Thyroid gland (tissue), 4 donors: ENCODE results near the gene CD79B. TPM values are rescaled to one million over a fixed set of nuclear protein-coding genes. Genes with fewer than 3 reads are reported as not detected.
"Not testable (repeated sequence)": the region's sequence is repeated elsewhere in the genome, so short reads cannot be mapped to it uniquely, and the experiment has no call there.

Experiments
- DNase-seq, 2 donors: peaks; one replicate each; pipeline ENCODE4 v3.0.0-alpha.2; 2019
- H3K27ac ChIP-seq, 3 donors: fragments of 200-600 bp; sonication (generic); 1 replicate in 2 of 3; 2 replicates in 1 of 3; pipeline ENCODE4 v1.5.1; 2016 to 2019; ENCODE audit warnings: mild to moderate bottlenecking in 1 of 3, moderate library complexity in 1 of 3
- H3K27me3 ChIP-seq: fragments of 200-600 bp; sonication (generic); one replicate; pipeline ENCODE4 v1.5.1; 2019
- H3K36me3 ChIP-seq, 2 donors: fragments of 200-600 bp; sonication (generic); one replicate each; pipeline ENCODE4 v1.5.1; 2016 to 2019
- H3K4me1 ChIP-seq, 2 donors: fragments of 200-600 bp; sonication (generic); one replicate each; pipeline ENCODE4 v1.5.1; 2017 to 2019
- H3K4me3 ChIP-seq, 3 donors: fragments of 200-600 bp; sonication (generic); replicated peaks in 1 of 3; 1 replicate in 2 of 3; 2 replicates in 1 of 3; pipeline ENCODE4 v1.5.1; 2016; ENCODE audit warnings: mild to moderate bottlenecking in 1 of 3
- H3K9me3 ChIP-seq: fragments of 200-600 bp; sonication (generic); one replicate; pipeline ENCODE4 v1.5.1; 2017
- POLR2A ChIP-seq, 2 donors: fragments of 450-650 bp; IDR thresholded peaks; one replicate each; pipeline ENCODE4 v1.6.1; 2017; ENCODE audit warnings: antibody characterized with exemption in 2 of 2, mild to moderate bottlenecking in 2 of 2, moderate library complexity in 1 of 2
- WGBS, 2 donors: methylation state at CpG; one replicate each; pipeline ENCODE4 v1.1.5; 2017; 5-methylcytosine and 5-hydroxymethylcytosine counted together
- intact Hi-C: fragments of 100-400 bp; cut with DNase I; formaldehyde crosslinking; loops from one replicate; pipeline ENCODE4 v1.15.1; 2023
- small RNA-seq: library from RNA; depleted of rRNA; stranded (forward); fragments of <200 nt; gene quantifications from one replicate; pipeline ENCODE3, GENCODE V24; 2016
- total RNA-seq, 4 donors: library from RNA; depleted of rRNA; stranded (reverse); fragments of >200 nt; gene quantifications; one replicate each; pipeline ENCODE4 v1.2.3, GENCODE V29; 2016
- TF ChIP-seq, protein P1 (sequence below), 6 experiments: fragments of 200-600 bp in 3 of 6; fragments of 450-650 bp in 3 of 6; sonication (generic) in 3 of 6; IDR thresholded peaks; one replicate each; pipeline ENCODE4 v1.5.1; 2016 to 2019; ENCODE audit warnings: antibody characterized with exemption in 6 of 6, mild to moderate bottlenecking in 2 of 6, inconsistent platforms in 1 of 6, moderate library complexity in 1 of 6

The CD79B gene
- total RNA-seq, 4 donors from 2014 or later, result 1.3 to 1.8 TPM; not detected in 2

DNA sequence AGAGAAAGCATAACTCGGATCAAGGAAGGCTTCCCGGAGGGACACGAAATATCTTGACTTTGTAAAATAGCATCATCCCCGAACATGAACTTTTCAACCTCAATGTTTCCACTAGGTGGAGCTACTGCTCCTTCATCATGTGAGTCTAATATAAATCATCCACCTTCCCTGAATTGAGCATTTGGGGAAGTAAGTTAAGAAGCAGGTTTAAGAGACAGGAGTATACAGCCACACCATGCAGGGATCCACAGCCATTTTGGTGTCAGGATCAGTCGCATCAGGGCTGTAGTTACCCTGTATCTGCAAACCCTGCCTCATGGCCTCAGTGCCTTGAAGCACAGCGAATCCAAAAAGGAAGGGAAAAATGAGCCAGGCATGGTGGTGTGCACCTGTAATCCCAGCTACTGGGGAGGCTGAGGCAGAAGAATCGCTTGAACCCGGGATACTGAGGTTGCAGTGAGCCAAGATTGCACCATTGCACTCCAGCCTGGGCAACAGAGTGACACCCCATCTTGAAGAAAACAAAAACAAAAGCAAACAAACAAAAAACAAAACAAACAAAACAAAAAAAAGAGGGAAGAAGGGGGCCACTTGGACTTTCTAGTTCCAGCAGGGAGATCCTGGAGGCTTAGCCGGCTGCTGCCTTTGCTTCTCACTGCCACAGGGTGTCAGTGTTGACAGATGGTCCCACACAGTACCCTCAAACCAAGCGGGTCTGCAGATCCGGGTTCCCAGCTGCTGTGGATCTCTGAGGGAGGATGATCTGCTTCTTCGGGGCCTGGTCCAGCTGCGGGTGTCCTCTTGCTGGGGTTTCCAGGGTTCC, 42.9 kb downstream of the CD79B start:
- H3K36me3 ChIP-seq, H3K4me1 ChIP-seq, intact Hi-C loops, H3K27ac ChIP-seq, H3K9me3 ChIP-seq, H3K27me3 ChIP-seq, DNase-seq, H3K4me3 ChIP-seq: not testable (repeated sequence)
- WGBS, 2 donors, result 27 to 34% methylated on average over 13 of the region's 13 CpGs
- TF ChIP-seq, protein P1, sequence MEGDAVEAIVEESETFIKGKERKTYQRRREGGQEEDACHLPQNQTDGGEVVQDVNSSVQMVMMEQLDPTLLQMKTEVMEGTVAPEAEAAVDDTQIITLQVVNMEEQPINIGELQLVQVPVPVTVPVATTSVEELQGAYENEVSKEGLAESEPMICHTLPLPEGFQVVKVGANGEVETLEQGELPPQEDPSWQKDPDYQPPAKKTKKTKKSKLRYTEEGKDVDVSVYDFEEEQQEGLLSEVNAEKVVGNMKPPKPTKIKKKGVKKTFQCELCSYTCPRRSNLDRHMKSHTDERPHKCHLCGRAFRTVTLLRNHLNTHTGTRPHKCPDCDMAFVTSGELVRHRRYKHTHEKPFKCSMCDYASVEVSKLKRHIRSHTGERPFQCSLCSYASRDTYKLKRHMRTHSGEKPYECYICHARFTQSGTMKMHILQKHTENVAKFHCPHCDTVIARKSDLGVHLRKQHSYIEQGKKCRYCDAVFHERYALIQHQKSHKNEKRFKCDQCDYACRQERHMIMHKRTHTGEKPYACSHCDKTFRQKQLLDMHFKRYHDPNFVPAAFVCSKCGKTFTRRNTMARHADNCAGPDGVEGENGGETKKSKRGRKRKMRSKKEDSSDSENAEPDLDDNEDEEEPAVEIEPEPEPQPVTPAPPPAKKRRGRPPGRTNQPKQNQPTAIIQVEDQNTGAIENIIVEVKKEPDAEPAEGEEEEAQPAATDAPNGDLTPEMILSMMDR (IDR thresholded peaks at IDR 0.05), result peak in 4 of 6 experiments; percentile 18 to 39 (median 28)

DNA sequence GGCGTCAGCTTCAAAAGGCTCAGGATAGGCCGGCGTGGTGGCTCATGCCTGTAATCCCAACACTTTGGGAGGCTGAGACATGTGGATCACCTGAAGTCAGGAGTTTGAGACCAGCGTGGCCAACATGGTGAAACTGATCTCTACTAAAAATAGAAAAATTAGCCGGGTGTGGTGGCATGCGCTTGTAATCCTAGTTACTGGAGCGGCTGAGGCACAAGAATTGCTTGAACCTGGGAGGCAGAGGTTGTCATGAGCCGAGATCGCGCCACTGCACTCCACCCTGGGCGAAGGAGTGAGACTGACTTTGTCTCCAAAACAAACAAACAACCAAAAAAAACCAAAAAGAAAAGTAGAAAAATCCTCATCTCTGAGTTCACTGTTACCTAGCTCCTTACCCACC, 47.0 kb downstream of the CD79B start:
- intact Hi-C loops, H3K4me3 ChIP-seq, DNase-seq, H3K9me3 ChIP-seq, H3K27me3 ChIP-seq, H3K36me3 ChIP-seq, H3K27ac ChIP-seq, H3K4me1 ChIP-seq: not testable (repeated sequence)
- 90 to 93% methylated on average over 8 of the region's 11 CpGs for WGBS, 2 donors

DNA sequence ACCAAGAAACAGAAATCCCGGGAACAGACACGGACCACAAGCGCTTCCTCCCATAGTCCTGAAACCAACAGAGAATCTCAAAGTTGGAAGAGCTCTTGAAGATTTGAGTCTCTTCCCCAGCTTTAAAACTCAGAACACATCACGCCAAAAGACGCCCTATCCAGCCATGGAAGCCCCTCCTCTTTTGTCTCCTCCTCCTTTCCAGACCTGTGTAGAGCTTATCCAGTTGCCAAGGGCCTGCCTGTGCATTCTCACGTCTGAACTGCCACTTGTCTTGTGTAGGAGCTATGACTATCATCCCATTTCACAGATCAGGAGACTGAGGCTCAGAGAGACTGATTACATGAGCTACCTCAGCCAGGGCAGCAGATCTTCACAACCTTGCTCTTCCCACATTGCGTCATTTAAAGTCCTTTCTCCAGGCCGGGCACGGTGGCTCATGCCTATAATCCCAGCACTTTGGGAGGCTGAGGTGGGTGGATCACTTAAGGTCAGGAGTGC, 49.5 kb downstream of the CD79B start:
- H3K4me1 ChIP-seq, H3K4me3 ChIP-seq, H3K9me3 ChIP-seq, H3K27ac ChIP-seq, H3K27me3 ChIP-seq, DNase-seq, intact Hi-C loops, H3K36me3 ChIP-seq: not testable (repeated sequence)
- 75 to 86% methylated on average over 9 of the region's 9 CpGs for WGBS, 2 donors

DNA sequence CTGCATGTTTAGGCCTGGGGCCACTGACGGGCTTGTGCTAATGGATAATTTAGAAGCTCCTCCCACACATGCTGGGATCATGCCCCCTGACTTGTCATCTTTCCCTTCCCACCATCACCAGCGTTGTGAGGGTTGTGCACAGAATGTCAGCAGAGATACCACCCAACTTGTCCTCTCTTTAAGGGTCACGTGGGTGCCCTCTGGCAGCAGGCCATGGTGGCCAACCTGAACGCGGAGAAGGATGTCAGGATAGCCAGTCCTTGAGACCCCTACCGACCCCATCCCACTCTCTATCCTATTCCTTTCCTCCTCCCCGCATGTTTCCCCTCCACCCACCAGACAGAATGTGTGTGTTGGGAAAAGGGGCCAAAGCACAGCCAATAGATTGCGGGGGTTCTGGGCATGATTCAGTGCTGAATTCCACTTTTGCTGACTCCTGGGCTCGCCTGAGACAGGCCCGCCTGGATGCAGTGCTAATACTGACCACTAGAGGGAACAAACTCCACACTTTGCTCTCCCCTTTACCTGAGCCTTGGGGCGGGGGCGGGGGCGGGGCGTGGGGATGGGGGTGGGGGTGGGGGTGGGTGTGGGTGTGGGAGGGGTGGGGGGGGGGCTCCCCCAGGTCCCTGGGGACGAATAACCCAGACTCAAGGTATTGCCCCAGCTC, 50.1 kb downstream of the CD79B start, which contains the start of gene GH2:
Gene GH2 (minus strand): TSS at position 10 of the 667 bp plus-strand sequence. CDS start 143 bp downstream, outside the sequence.
- WGBS, 2 donors, result 44 to 59% methylated on average over 10 of the region's 15 CpGs
- Histone ChIP-seq H3K27ac (no peak within 1 kb of the TSS), H3K36me3 (no peaks in the 10 kb centered on the region), H3K4me3 (no peak within 1 kb of the TSS), H3K9me3 (no peaks in the 10 kb centered on the region), H3K27me3 (no peaks in the 10 kb centered on the region), H3K4me1 (no peaks in the 10 kb centered on the region)
- no peak for TF ChIP-seq POLR2A (IDR thresholded peaks at IDR 0.05)
- TF ChIP-seq, protein P1 (IDR thresholded peaks at IDR 0.05), result peak; percentile 31 to 65 (median 38)
- intact Hi-C loops, result no loop called here
- peak; percentile 45 to 53 for DNase-seq

DNA sequence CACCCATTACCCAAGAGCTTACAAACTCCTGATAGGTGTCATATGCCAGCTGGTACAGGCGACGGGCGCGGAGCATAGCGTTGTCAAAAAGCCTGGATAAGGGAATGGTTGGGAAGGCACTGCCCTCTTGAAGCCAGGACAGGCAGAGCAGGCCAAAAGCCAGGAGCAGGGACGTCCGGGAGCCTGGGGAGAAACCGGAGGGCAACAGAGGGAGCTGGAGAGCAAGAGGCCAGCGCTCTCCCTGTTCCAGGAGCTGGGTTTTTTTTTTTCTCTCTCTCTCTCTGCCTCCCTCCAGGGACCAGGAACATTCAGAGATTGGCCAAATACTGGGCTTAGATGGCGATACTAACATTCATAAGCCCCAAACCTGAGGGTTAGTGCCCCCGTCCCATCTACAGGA, 50.8 kb downstream of the CD79B start:
- H3K9me3 ChIP-seq, H3K27me3 ChIP-seq, H3K36me3 ChIP-seq, DNase-seq, H3K27ac ChIP-seq, H3K4me1 ChIP-seq, intact Hi-C loops, H3K4me3 ChIP-seq: not testable (repeated sequence)
- 62 to 66% methylated on average over 11 of the region's 11 CpGs for WGBS, 2 donors

DNA sequence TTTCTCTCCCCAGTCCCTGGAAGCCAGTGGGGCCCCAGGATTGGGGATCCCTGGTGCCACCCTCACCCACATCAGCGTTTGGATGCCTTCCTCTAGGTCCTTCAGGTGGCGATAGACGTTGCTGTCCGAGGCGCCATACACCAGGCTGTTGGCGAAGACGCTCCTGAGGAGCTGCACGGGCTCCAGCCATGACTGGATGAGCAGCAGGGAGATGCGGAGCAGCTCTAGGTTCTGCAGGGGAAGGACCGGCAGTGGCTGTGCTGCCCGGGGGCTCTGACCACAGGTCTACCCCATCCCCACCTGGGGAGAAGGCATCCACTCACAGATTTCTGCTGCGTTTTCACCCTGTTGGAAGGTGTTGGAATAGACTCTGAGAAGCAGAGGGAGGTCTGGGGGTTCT, 51.4 kb downstream of the CD79B start:
- TF ChIP-seq, protein P1 (IDR thresholded peaks at IDR 0.05), result no peak
- TF ChIP-seq POLR2A (IDR thresholded peaks at IDR 0.05), result no peak
- no peak for DNase-seq
- Histone ChIP-seq H3K4me3 (no peak overlapping the region), H3K9me3 (no peaks in the 10 kb centered on the region), H3K4me1 (no peaks in the 10 kb centered on the region), H3K27ac (no peak overlapping the region), H3K36me3 (no peaks in the 10 kb centered on the region), H3K27me3 (no peaks in the 10 kb centered on the region)
- WGBS, 2 donors, result 79 to 86% methylated on average over 9 to 12 of the region's 12 CpGs
- intact Hi-C loops, result no loop called here

Small RNA genes lying within 50 kb of the gene (small RNA-seq; reads per million reads assigned to genes)
- gene AC040958.1, result not detected
- not detected for gene AC127029.1
- not detected for gene GH1

Other genes starting within 250 kb of the CD79B start
- 10 to 100 TPM in 1 of 4 donors, 1 to 10 TPM in 3; 3.9 to 10.7 (median 7.2) TPM for gene LIMD2, start 232.2 kb downstream of the CD79B start, total RNA-seq
- gene STRADA, start 190.5 kb downstream of the CD79B start, total RNA-seq, result 10 to 100 TPM; 28.6 to 44.6 (median 32.2) TPM
- 100 to 1,000 TPM in 1 of 4 donors, 10 to 100 TPM in 3; 69.4 to 120 (median 85.1) TPM for gene CCDC47, start 158.7 kb downstream of the CD79B start, total RNA-seq
- gene DDX42, start 158.2 kb downstream of the CD79B start, total RNA-seq, result 100 to 1,000 TPM in 1 of 4 donors, 10 to 100 TPM in 3; 76.3 to 138 (median 89.1) TPM
- gene PSMC5, start 104.9 kb downstream of the CD79B start, total RNA-seq, result 10 to 100 TPM; 79.1 to 98.3 (median 86.4) TPM
- gene FTSJ3, start 104.7 kb downstream of the CD79B start, total RNA-seq, result 10 to 100 TPM; 37.8 to 64.7 (median 47.2) TPM
- 100 to 1,000 TPM in 1 of 4 donors, 10 to 100 TPM in 3; 75.0 to 101 (median 90.4) TPM for gene SMARCD2, start 89.6 kb downstream of the CD79B start, total RNA-seq
- gene CSH2, start 58.7 kb downstream of the CD79B start, total RNA-seq, result not detected
- not detected for gene GH2, start 50.4 kb downstream of the CD79B start, total RNA-seq
- gene CSH1, start 35.8 kb downstream of the CD79B start, total RNA-seq, result not detected
- not detected for gene CSHL1, start 21.1 kb downstream of the CD79B start, total RNA-seq
- not detected for gene GH1, start 13.5 kb downstream of the CD79B start, total RNA-seq
- 1 to 10 TPM; 2.4 to 7.1 (median 4.0) TPM for gene SCN4A, start 40.6 kb upstream of the CD79B start, total RNA-seq
- 1 to 10 TPM; 1.7 to 5.6 (median 4.2) TPM for gene PRR29, start 66.0 kb upstream of the CD79B start, total RNA-seq
- gene ICAM2, start 88.3 kb upstream of the CD79B start, total RNA-seq, result 10 to 100 TPM; 20.3 to 41.8 (median 30.6) TPM
- gene ERN1, start 197.8 kb upstream of the CD79B start, total RNA-seq, result 10 to 100 TPM in 3 of 4 donors, 1 to 10 TPM in 1; 9.5 to 20.2 (median 12.8) TPM